Measurements from ENCODE around the gene TNKS1BP1.

Gene TNKS1BP1

GRCh38 chr11:57303280-57303989 lies 21.3 kb downstream of the TNKS1BP1 start:
- Histone ChIP-seq H3K4ac (ENCODE audit: low read length) (no peak overlapping the region), H3K4me3 (ENCODE audit: low read length in 2 of 2) (no peak overlapping the region), H3K23ac (ENCODE audit: low read depth, low read length, poor library complexity) (peak overlapping the region; percentile 83), H3K14ac (ENCODE audit: low read length) (peak overlapping the region; percentile 60), H3K4me1 (ENCODE audit: control insufficient read depth in 2 of 2, insufficient read depth in 1 of 2, low read depth in 1 of 2, low read length in 2 of 2) (peaks cover 0 to 2% of the 10 kb centered on the region in 2 donors), H4K8ac (ENCODE audit: low read depth, low read length) (no peak overlapping the region), H4K91ac (ENCODE audit: low read depth, low read length, poor library complexity) (no peak overlapping the region), H3K27ac (replicated peaks; ENCODE audit: low read length) (no peak overlapping the region), H3K9me3 (replicated peaks in 1 of 2; ENCODE audit: control insufficient read depth in 2 of 2, insufficient read depth in 1 of 2, low read depth in 1 of 2, low read length in 2 of 2) (peaks cover 16 to 20% of the 10 kb centered on the region in 2 donors), H3K9ac (ENCODE audit: low read depth, low read length, poor library complexity) (peak overlapping the region; percentile 50), H2BK120ac (ENCODE audit: low read depth, low read length) (no peak overlapping the region), H2AK5ac (ENCODE audit: low read depth, low read length) (no peak overlapping the region), H2BK12ac (ENCODE audit: low read length) (peak overlapping the region; percentile 63), H2BK5ac (ENCODE audit: low read length) (no peak overlapping the region), H3K4me2 (ENCODE audit: insufficient read depth, low read length, poor library complexity, severe bottlenecking) (peak overlapping the region; percentile 3), H3K27me3 (ENCODE audit: control insufficient read depth in 3 of 3, insufficient read depth in 3 of 3, low read depth in 1 of 3, low read length in 3 of 3) (no peaks in the 10 kb centered on the region), H2BK15ac (ENCODE audit: low read length) (no peak overlapping the region), H3K18ac (ENCODE audit: low read length) (no peak overlapping the region), H3K79me1 (ENCODE audit: low read depth, low read length) (peaks cover 10% of the 10 kb centered on the region), H2AFZ (ENCODE audit: low read length) (no peak overlapping the region), H3K36me3 (replicated peaks in 1 of 2; ENCODE audit: control insufficient read depth in 2 of 2, insufficient read depth in 2 of 2, low read length in 2 of 2) (peaks cover 56 to 93% of the 10 kb centered on the region in 2 donors)
- DNase-seq (ENCODE audit: low spot score): no peak
- no CpG with 5 or more reads among the region's 17 CpGs for WGBS, 2 donors (ENCODE audit: extremely low coverage in 2 of 2, insufficient read length in 2 of 2, insufficient replicate concordance in 1 of 2)

- DNase-seq (ENCODE audit: low spot score): no peak
- H2BK120ac ChIP-seq (ENCODE audit: low read depth, low read length): no peak overlapping the region
These were observed 22.3 kb downstream of the TNKS1BP1 start for GRCh38 chr11:57302489-57302888.

GRCh38 chr11:57301711-57302423 lies 22.9 kb downstream of the TNKS1BP1 start:
- Histone ChIP-seq H3K18ac (ENCODE audit: low read length) (no peak overlapping the region), H3K23ac (ENCODE audit: low read depth, low read length, poor library complexity) (no peak overlapping the region), H2AFZ (ENCODE audit: low read length) (no peak overlapping the region), H4K91ac (ENCODE audit: low read depth, low read length, poor library complexity) (no peak overlapping the region), H3K9ac (ENCODE audit: low read depth, low read length, poor library complexity) (peak overlapping the region; percentile 54), H3K36me3 (replicated peaks in 1 of 2; ENCODE audit: control insufficient read depth in 2 of 2, insufficient read depth in 2 of 2, low read length in 2 of 2) (peaks cover 50 to 91% of the 10 kb centered on the region in 2 donors), H2BK15ac (ENCODE audit: low read length) (no peak overlapping the region), H3K27ac (replicated peaks; ENCODE audit: low read length) (no peak overlapping the region), H3K4me3 (ENCODE audit: low read length in 2 of 2) (no peak overlapping the region), H2BK120ac (ENCODE audit: low read depth, low read length) (no peak overlapping the region), H3K27me3 (ENCODE audit: control insufficient read depth in 3 of 3, insufficient read depth in 3 of 3, low read depth in 1 of 3, low read length in 3 of 3) (no peaks in the 10 kb centered on the region), H2AK5ac (ENCODE audit: low read depth, low read length) (no peak overlapping the region), H3K4ac (ENCODE audit: low read length) (no peak overlapping the region), H3K4me2 (ENCODE audit: insufficient read depth, low read length, poor library complexity, severe bottlenecking) (no peak overlapping the region), H3K4me1 (ENCODE audit: control insufficient read depth in 2 of 2, insufficient read depth in 1 of 2, low read depth in 1 of 2, low read length in 2 of 2) (no peaks in the 10 kb centered on the region), H2BK5ac (ENCODE audit: low read length) (peak overlapping the region; percentile 42), H3K14ac (ENCODE audit: low read length) (no peak overlapping the region), H3K9me3 (replicated peaks in 1 of 2; ENCODE audit: control insufficient read depth in 2 of 2, insufficient read depth in 1 of 2, low read depth in 1 of 2, low read length in 2 of 2) (peaks cover 16 to 20% of the 10 kb centered on the region in 2 donors), H4K8ac (ENCODE audit: low read depth, low read length) (no peak overlapping the region), H2BK12ac (ENCODE audit: low read length) (no peak overlapping the region), H3K79me1 (ENCODE audit: low read depth, low read length) (peaks cover 8% of the 10 kb centered on the region)
- DNase-seq (ENCODE audit: low spot score): no peak
- no CpG with 5 or more reads among the region's 27 CpGs for WGBS, 2 donors (ENCODE audit: extremely low coverage in 2 of 2, insufficient read length in 2 of 2, insufficient replicate concordance in 1 of 2)

More at GRCh38 chr11:57302489-57302888, 22.3 kb downstream of the TNKS1BP1 start:
- H2BK15ac ChIP-seq (ENCODE audit: low read length): no peak overlapping the region
- H3K4me2 ChIP-seq (ENCODE audit: insufficient read depth, low read length, poor library complexity, severe bottlenecking): no peak overlapping the region
- peaks cover 51 to 93% of the 10 kb centered on the region in 2 donors for H3K36me3 ChIP-seq (replicated peaks in 1 of 2; ENCODE audit: control insufficient read depth in 2 of 2, insufficient read depth in 2 of 2, low read length in 2 of 2)
- WGBS, 2 donors (ENCODE audit: extremely low coverage in 2 of 2, insufficient read length in 2 of 2, insufficient replicate concordance in 1 of 2): no CpG with 5 or more reads among the region's 15 CpGs
- H2BK12ac ChIP-seq (ENCODE audit: low read length): no peak overlapping the region
- H3K18ac ChIP-seq (ENCODE audit: low read length): no peak overlapping the region
- H3K4me1 ChIP-seq (ENCODE audit: control insufficient read depth in 2 of 2, insufficient read depth in 1 of 2, low read depth in 1 of 2, low read length in 2 of 2): peaks cover 0 to 2% of the 10 kb centered on the region in 2 donors
- H3K4ac ChIP-seq (ENCODE audit: low read length): no peak overlapping the region
- H4K91ac ChIP-seq (ENCODE audit: low read depth, low read length, poor library complexity): no peak overlapping the region
- H3K9ac ChIP-seq (ENCODE audit: low read depth, low read length, poor library complexity): peak overlapping the region; percentile 54
- no peak overlapping the region for H3K4me3 ChIP-seq (ENCODE audit: low read length in 2 of 2)
- H2AK5ac ChIP-seq (ENCODE audit: low read depth, low read length): no peak overlapping the region
- no peak overlapping the region for H3K14ac ChIP-seq (ENCODE audit: low read length)
- H4K8ac ChIP-seq (ENCODE audit: low read depth, low read length): no peak overlapping the region
- H3K23ac ChIP-seq (ENCODE audit: low read depth, low read length, poor library complexity): peak overlapping the region; percentile 59
- H3K9me3 ChIP-seq (replicated peaks in 1 of 2; ENCODE audit: control insufficient read depth in 2 of 2, insufficient read depth in 1 of 2, low read depth in 1 of 2, low read length in 2 of 2): peaks cover 16 to 20% of the 10 kb centered on the region in 2 donors
- no peaks in the 10 kb centered on the region for H3K27me3 ChIP-seq (ENCODE audit: control insufficient read depth in 3 of 3, insufficient read depth in 3 of 3, low read depth in 1 of 3, low read length in 3 of 3)
- H3K79me1 ChIP-seq (ENCODE audit: low read depth, low read length): peaks cover 10% of the 10 kb centered on the region
- no peak overlapping the region for H3K27ac ChIP-seq (replicated peaks; ENCODE audit: low read length)
- H2AFZ ChIP-seq (ENCODE audit: low read length): no peak overlapping the region
- peak overlapping the region; percentile 42 for H2BK5ac ChIP-seq (ENCODE audit: low read length)

- H3K4ac ChIP-seq (ENCODE audit: low read length): no peak overlapping the region
- no peak overlapping the region for H3K23ac ChIP-seq (ENCODE audit: low read depth, low read length, poor library complexity)
- no peak overlapping the region for H3K9ac ChIP-seq (ENCODE audit: low read depth, low read length, poor library complexity)
- H3K4me3 ChIP-seq (ENCODE audit: low read length in 2 of 2): no peak overlapping the region
- no CpG with 5 or more reads among the region's 10 CpGs for WGBS, 2 donors (ENCODE audit: extremely low coverage in 2 of 2, insufficient read length in 2 of 2, insufficient replicate concordance in 1 of 2)
- no peak overlapping the region for H2BK5ac ChIP-seq (ENCODE audit: low read length)
- no peak overlapping the region for H4K8ac ChIP-seq (ENCODE audit: low read depth, low read length)
- H3K4me1 ChIP-seq (ENCODE audit: control insufficient read depth in 2 of 2, insufficient read depth in 1 of 2, low read depth in 1 of 2, low read length in 2 of 2): no peaks in the 10 kb centered on the region
- H3K27me3 ChIP-seq (ENCODE audit: control insufficient read depth in 3 of 3, insufficient read depth in 3 of 3, low read depth in 1 of 3, low read length in 3 of 3): no peaks in the 10 kb centered on the region
- DNase-seq (ENCODE audit: low spot score): no peak
- peaks cover 46 to 85% of the 10 kb centered on the region in 2 donors for H3K36me3 ChIP-seq (replicated peaks in 1 of 2; ENCODE audit: control insufficient read depth in 2 of 2, insufficient read depth in 2 of 2, low read length in 2 of 2)
- H2AK5ac ChIP-seq (ENCODE audit: low read depth, low read length): no peak overlapping the region
- H4K91ac ChIP-seq (ENCODE audit: low read depth, low read length, poor library complexity): no peak overlapping the region
- no peak overlapping the region for H3K14ac ChIP-seq (ENCODE audit: low read length)
- H2AFZ ChIP-seq (ENCODE audit: low read length): no peak overlapping the region
- no peak overlapping the region for H3K27ac ChIP-seq (replicated peaks; ENCODE audit: low read length)
- no peak overlapping the region for H3K18ac ChIP-seq (ENCODE audit: low read length)
- H3K9me3 ChIP-seq (replicated peaks in 1 of 2; ENCODE audit: control insufficient read depth in 2 of 2, insufficient read depth in 1 of 2, low read depth in 1 of 2, low read length in 2 of 2): peaks cover 16 to 20% of the 10 kb centered on the region in 2 donors
- H2BK120ac ChIP-seq (ENCODE audit: low read depth, low read length): no peak overlapping the region
- no peak overlapping the region for H3K4me2 ChIP-seq (ENCODE audit: insufficient read depth, low read length, poor library complexity, severe bottlenecking)
- peaks cover 8% of the 10 kb centered on the region for H3K79me1 ChIP-seq (ENCODE audit: low read depth, low read length)
- no peak overlapping the region for H2BK12ac ChIP-seq (ENCODE audit: low read length)
- no peak overlapping the region for H2BK15ac ChIP-seq (ENCODE audit: low read length)
These were observed 24.0 kb downstream of the TNKS1BP1 start for GRCh38 chr11:57300785-57301184.
